Pons (tissue), 1 donor: Measurements from ENCODE around the gene PDK2.
A peak's percentile ranks its signal among the peaks of the same experiment; 100 is the strongest.

Source experiments
- DNase-seq: peaks from one replicate; pipeline ENCODE4 v3.0.0-alpha.2; 2016; ENCODE audit warnings: low spot score

The PDK2 gene

DNA sequence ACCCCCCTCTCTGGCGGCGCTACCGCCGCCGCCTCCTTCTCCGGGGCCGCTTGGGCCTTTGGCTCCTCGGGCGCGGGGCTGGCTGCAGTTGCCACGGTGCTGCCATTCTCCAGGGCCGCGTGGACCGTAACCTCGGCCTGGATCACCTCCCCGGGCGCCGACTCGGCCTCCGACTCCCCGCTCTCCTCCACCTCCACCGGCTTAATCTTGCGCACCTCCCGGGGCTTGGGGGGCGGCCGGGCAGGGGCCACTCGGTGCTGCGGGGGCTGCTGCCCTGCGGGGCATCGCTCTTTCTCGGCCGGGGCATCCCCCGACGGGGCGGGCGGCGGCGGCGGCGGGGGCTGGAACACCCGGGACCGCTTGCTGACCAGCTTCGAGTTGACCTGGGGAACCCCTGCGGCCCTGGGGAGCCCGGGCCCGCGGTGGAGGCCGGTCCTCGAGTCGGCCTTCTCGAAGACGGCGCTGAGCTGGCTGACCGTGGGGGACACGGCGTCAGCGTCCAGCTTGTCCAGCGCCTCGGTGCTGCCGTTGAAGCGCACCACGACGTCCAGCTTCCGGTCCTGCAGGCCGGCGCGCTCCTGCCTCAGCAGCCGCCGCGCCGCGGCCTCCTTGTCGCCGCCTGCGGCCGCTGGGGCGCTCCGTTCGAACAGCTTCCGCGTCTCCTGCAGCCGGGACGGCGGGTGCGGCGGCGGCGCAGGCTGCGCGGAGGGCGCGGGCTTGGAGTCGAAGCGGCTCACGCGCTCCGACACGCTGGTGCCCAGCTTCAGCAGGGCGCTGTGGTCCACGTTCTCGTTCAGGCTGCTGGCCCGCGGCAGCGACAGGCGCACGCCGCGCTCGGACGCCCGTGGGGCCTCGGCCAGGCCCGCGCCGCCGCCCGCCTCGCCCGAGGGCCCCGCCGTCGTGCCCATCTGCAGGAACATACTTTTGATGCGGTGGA lies 54.5 kb downstream of the PDK2 start:
- DNase-seq = no peak

DNA sequence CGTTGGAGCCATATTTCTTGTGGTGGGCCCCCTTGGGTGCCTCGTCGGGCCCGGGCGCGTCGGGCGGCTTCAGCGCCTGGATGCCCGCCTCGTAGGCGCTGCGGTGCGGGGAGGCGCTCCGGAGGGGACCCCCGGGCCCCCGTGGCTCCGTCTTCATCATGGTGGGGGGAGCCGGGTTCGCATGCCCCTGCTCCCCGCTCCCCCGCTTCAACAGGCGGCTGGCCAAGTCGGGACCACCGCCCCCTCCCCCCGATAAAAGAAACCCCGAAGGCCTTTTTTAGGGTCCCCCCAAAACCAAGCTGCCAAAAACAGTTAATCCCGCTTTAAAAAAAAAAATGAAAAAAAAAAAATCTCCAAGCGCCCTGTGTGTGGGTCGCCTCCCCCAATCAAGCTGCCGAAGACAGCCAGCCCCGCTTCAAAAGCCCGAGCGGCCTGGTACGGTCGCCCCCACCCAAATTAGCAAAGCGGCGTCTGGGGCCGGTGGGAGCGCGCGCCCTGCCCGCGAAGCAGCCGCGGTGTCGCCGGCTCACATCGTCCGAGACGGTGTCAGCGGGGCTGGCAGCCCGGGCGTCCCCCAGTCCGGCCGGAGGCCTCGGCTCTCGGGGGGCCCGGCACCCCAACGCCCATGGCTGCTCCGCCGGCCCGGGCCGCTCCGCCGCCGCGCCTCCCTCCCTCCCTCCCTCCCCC lies 55.3 kb downstream of the PDK2 start, which contains the start of gene PPP1R9B:
Gene PPP1R9B (minus strand): TSS at position 324 of the 687 bp plus-strand sequence. CDS start 164 bp downstream, at position 160.
- DNase-seq = no peak

DNA sequence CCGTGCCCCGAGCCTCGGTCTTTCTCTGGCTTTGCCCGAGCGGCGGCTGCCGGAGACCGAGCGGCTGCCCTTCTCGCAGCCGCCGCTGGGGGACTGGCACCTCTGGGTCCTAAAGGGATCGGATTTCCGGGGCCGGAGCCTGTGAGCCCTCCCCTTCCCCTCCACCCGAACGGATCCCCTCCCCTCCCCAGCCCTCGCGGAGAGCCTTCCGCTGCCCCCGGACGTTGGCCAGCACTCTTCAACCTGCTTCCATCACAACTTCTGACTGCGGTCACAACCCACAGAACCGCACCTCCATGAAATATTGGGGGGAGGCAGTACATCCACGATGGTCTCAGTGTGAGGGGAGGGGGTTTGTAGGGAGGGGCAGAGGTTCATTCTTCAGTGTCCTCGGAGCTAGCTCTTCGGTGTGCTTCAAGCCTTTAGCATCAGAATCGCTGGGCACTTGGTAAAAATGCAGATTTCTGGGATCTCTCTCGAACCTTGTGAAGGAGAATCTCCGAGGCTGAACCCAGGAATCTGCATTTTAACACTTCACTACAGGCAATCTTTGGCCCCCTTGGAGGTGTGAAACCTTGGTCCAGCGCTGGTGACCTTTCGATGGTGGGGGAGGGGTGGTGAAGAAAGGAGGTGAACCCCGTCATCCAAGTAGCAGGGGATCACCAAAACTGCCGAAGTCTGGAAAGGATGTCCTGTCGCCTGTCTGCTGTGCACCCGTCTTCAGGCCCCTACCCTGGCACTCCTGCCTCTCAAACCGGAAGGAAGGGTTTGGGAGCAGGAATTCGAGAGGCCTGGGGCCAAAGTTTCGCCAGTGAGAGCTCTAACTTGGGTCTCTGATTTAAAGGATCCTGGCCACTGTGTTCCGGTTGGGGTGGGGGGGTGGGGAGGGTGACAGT lies 56.1 kb downstream of the PDK2 start:
- peak; percentile 85 for DNase-seq

DNA sequence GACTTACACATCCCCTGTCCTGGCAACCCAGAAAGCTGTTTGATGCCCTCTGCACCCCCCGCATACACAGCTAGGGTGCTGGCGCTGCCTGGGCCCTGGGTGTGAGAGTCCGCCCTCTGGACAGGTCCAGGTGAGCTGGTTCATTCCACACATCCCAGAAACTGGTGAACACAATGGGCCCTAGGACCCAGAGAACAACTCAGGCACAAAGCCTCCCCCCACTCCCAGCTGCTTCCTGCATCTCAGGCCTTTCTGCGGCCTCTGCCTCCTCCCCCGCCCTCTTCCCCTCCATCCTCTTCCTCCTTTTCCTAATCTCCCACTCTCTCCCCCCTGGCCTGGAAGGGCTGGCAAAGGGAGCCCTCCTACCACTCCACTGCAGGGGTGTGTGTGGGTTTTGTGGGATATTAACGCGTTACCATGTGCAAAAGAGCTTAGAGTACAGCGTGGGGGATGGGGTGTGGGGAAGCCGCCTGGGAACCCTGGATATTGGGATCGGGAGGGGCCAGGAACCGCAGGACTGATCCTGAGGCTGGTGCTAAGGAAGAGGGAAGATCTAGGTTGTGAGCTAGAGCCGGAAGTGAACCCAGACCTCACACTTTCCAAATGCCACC lies 56.9 kb downstream of the PDK2 start:
- DNase-seq = peak; percentile 95

DNA sequence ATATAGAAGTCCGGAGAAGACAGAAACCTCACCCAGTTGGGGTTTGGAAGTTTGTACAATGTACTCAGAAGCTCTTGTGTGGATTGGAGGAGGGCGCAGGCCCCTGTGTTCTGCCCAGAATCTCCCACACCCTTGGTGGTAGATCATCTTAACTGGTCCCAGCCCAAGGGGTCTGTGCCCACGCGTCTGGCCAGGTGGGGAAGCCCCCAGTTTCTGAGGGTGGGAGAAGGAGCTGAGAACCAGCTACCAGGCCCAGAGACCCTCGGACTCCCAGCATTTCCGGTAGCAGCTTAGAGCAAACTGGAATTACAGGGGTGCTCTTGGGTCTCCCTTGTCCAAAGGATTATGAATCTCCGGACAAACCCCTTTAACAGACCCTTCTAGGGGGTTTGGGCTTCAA lies 57.6 kb downstream of the PDK2 start:
- no peak for DNase-seq

DNA sequence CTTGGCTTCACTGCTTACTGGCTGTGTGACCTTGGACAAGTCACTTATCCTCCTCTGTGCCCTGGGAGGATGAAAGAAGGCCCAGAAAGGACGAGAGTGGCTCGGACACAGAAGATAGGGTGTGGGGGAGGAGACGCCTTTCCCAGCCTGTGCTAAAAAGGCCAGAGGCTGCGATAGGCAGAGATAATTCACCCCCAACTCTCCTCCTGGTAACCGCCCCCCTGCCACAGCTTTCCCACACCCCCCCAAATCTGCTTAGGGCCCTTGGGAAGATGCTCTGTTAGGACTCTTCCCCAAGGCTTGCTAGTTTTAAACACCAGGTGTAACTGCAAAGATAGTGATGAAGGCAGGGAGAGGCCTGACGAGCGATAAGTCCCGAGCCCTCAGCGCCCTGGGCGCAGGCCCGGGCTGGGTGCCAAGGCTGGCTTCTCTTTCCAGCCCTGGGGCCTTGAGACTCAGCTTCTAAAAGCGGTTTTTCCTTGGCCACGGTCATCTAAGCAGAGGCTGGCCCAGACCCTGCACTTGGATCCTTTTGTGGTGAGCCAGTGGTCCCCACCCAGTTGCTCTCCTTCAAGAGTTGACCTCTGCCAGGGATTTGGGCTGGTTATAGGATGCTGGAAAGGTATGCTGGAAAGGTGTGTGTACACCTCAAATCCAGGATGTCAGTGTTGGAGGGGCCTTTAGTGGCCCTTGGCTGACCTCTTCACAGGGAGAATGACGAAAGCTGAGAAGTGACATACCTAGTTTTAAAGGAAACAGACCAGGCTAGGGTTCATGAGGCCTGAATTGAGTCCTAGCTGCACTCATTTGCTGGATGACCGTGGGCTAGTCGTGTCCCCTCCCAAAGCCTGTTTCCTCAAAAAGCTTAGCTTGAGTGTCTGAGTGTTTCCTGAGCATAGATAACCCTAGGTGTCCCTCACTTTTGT lies 58.8 kb downstream of the PDK2 start:
- no peak for DNase-seq

DNA sequence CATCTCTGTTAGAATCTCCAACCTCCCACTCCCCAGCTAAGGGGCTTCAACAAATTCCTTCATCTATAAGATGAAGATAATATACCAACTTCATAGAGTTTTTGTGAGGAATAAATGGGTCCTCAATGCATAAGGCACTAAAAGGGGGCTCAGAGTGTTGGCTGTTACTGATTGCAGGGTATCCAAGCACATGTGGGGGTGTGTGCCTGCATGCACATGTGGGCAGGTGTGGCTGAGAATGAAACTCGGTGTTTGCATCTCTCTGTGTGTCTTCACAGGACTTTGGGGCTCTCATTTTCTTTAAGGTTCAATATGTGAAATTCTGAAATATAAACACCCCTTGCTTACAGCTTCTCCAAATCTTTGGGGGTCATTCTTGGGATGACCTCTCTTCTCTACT lies 59.5 kb downstream of the PDK2 start:
- DNase-seq = no peak

DNA sequence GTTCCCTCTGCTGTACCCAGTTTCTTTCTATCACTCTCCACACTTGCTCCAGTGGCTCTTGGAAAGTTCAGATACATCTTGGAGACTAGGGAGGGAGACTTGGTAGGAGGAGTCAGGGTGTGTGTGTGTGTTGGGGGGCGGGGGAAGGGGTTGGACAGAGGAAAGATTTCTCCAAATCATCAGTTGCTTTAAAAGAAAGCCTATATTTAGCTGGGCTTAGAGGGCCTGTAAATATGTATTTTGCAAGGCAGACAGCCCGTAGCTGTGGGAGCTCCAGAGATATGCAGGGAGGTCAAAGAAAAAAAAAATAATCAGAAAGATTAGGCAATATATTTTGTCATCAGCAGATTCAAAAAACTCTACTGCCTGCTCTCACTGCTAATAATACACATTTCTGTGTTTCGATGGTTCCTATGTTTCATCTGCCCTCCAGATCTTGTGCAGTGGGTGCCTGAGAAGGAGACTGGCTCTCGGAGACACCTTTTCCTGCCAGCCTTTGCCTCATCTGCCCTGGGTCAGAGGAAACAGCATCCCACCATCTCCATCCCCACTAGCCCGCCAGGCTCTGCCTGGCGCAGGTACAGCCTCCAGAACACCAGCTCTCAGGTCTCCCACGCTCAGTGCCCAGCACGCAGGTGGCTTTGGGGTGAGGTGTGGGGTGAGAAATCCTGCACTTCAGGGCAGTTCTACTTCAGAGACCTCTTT lies 60.1 kb downstream of the PDK2 start:
- DNase-seq = no peak

DNA sequence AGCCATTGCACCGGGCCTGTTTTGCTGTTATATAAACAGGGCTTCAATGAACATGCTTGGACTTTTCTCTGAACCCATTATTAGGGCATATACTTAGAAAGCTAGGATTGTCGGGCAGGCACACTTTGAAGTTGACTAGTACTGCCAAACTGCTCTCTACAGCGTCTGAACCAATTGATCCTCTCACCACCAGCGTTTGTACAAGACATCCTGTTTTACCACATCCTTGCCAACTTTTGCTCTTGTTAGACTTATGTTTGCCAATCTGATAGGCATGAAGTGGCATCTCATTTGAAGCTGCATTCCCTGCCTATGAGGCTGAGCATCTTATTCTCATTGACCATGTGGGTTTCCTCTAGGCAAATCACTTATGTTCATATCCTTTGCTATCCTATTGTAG lies 62.7 kb downstream of the PDK2 start:
- DNase-seq = no peak

DNA sequence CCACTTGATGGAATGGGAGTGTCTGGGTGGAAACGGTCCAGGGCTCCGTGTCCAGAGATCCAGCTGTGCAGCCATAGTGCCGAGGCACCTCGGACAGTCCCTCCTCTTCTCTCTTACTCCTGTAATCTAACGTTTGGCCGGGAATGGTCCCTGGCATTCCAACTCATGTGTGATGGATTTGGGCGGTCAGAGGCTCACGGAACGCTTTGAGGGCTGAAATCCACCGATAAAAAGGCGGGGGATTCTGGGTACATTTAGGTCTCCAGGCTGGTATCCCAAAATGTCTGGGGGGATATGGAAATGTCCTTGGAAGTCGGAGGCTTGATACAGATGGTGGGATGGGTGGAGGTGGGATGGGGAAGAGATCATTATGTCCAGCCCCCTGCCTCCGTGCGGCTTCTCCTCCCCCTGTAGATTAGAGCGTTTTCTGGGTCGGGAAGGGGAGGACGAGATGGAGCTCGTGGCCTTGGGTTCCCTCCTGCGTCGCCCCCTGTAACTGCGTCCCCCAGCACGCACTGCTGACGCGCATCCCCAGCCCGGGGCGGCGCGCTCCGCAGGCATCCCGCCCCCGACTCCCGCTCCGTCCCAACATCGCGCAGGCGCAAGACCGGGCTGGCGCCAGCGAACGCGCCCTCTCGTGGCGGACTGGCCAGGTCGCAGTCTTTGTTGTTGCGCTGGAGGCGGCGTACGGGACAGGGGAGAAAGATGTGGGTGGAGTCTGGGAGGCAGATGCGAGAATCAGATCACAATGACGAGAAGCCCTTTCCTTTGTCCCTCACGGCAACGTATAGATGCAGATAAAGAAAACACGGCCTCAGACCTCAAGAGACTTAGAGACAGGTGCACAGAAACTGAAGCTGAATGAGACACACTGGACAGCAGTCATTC lies 66.1 kb downstream of the PDK2 start:
- peak; percentile 89 for DNase-seq
